Mucosa of stomach (tissue), 1 donor: Measurements from ENCODE around the gene CCDC33.

ENCODE experiments used
- H3K27me3 ChIP-seq: one replicate; pipeline ENCODE4 v1.7.0; 2013; ENCODE audit warnings: mild to moderate bottlenecking, low read length; ENCODE audit not compliant: control insufficient read depth, insufficient read depth
- H3K36me3 ChIP-seq: one replicate; pipeline ENCODE4 v1.7.0; 2013; ENCODE audit warnings: low read length; ENCODE audit not compliant: control insufficient read depth, insufficient read depth
- H3K4me1 ChIP-seq: one replicate; pipeline ENCODE4 v1.7.0; 2013; ENCODE audit warnings: mild to moderate bottlenecking, low read length; ENCODE audit not compliant: control insufficient read depth, insufficient read depth
- H3K4me3 ChIP-seq: one replicate; pipeline ENCODE4 v1.7.0; 2013; ENCODE audit warnings: low read length
- H3K9ac ChIP-seq: one replicate; pipeline ENCODE4 v1.7.0; 2013; ENCODE audit warnings: mild to moderate bottlenecking, low read length, moderate library complexity
- H3K9me3 ChIP-seq: one replicate; pipeline ENCODE4 v1.7.0; 2013; ENCODE audit warnings: mild to moderate bottlenecking, low read length, moderate library complexity; ENCODE audit not compliant: control insufficient read depth
- donor health status: Pancreatic carcinoma.

The CCDC33 gene

DNA sequence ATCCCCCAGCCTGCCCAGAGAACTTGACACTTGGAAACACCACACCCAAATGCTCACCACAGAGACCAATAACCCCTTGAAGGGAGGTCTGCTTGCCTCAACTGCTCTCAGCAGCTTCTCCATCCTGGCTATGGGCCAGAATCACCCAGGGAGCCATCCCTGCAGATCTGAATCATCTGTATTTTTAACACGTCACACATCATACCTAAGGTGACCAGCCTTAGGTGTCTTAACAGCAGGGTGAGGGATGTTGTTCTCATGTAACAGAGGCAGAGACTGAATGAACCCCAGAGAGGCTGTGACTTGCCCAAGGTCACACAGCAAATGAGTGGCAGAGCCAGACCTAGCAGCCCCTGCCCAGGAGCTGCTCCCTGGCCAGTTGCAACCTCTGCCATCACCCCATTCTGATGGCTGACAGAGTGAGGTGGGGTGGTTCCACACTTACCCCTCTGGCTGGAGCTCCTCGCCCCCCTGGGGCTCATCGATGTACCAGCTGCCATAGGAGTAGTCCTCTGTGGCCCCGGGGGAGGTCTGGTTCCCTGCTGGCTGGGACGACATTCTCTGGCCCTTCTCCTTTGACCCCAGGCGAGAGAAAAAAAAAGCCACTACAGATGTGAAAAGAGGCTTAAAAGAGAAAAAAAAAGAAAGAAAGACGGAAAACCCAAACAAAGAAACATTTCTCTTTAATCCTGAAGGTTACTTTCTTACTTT lies 34.3 kb upstream of the CCDC33 start:
- Histone ChIP-seq H3K4me1 (peaks cover 11% of the 10 kb centered on the region), H3K9me3 (no peaks in the 10 kb centered on the region), H3K9ac (no peak overlapping the region), H3K36me3 (no peaks in the 10 kb centered on the region), H3K27me3 (peaks cover 29% of the 10 kb centered on the region), H3K4me3 (no peak overlapping the region)

GRCh38 chr15:74202452-74203401 lies 33.4 kb upstream of the CCDC33 start, which contains the start of gene STRA6:
Gene STRA6 (minus strand): TSS chr15:74202787. CDS start chr15:74202267, 520 bp downstream.
- Histone ChIP-seq H3K9me3 (no peaks in the 10 kb centered on the region), H3K9ac (no peak within 1 kb of the TSS), H3K27me3 (peaks cover 35% of the 10 kb centered on the region), H3K4me3 (no peak within 1 kb of the TSS), H3K36me3 (no peaks in the 10 kb centered on the region), H3K4me1 (peaks cover 11% of the 10 kb centered on the region)

GRCh38 chr15:74203914-74204431 lies 32.2 kb upstream of the CCDC33 start:
- H3K9ac ChIP-seq: no peak overlapping the region
- H3K9me3 ChIP-seq: no peaks in the 10 kb centered on the region
- H3K4me1 ChIP-seq: peaks cover 14% of the 10 kb centered on the region
- H3K4me3 ChIP-seq: no peak overlapping the region
- H3K36me3 ChIP-seq: no peaks in the 10 kb centered on the region
- H3K27me3 ChIP-seq: peaks cover 48% of the 10 kb centered on the region

- H3K9ac ChIP-seq: no peak overlapping the region
- H3K4me1 ChIP-seq: peaks cover 27% of the 10 kb centered on the region
- no peaks in the 10 kb centered on the region for H3K9me3 ChIP-seq
- H3K27me3 ChIP-seq: peaks cover 55% of the 10 kb centered on the region
- H3K4me3 ChIP-seq: no peak overlapping the region
- no peaks in the 10 kb centered on the region for H3K36me3 ChIP-seq
Observed at GRCh38 chr15:74205582-74205947, 30.6 kb upstream of the CCDC33 start.

DNA sequence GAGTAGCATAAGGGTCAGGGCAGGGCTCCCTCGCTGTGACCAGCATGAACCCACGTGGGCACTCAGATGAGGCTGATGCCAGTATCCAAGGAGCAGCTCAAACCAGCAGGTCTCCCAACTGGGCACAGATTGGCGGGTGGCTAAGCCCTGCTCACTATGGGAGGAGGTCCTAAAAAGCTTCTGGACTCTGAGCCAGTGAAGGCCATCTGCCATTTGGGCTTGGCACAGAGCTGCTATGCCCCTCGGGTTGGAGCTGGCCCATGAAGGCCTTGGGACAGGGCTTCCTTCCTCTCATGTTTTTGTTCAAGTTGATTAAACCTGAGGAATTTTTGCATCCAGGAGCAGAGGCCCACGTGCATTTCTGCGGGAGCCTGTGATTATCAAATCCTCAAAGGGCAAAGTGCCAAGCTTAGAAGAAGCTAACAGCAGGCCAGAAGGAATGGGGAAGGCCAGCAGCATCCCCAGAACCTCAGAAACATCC lies 29.3 kb upstream of the CCDC33 start:
- H3K27me3 ChIP-seq: peaks cover 53% of the 10 kb centered on the region
- no peaks in the 10 kb centered on the region for H3K36me3 ChIP-seq
- no peak overlapping the region for H3K9ac ChIP-seq
- H3K4me1 ChIP-seq: peaks cover 32% of the 10 kb centered on the region
- no peaks in the 10 kb centered on the region for H3K9me3 ChIP-seq
- no peak overlapping the region for H3K4me3 ChIP-seq

DNA sequence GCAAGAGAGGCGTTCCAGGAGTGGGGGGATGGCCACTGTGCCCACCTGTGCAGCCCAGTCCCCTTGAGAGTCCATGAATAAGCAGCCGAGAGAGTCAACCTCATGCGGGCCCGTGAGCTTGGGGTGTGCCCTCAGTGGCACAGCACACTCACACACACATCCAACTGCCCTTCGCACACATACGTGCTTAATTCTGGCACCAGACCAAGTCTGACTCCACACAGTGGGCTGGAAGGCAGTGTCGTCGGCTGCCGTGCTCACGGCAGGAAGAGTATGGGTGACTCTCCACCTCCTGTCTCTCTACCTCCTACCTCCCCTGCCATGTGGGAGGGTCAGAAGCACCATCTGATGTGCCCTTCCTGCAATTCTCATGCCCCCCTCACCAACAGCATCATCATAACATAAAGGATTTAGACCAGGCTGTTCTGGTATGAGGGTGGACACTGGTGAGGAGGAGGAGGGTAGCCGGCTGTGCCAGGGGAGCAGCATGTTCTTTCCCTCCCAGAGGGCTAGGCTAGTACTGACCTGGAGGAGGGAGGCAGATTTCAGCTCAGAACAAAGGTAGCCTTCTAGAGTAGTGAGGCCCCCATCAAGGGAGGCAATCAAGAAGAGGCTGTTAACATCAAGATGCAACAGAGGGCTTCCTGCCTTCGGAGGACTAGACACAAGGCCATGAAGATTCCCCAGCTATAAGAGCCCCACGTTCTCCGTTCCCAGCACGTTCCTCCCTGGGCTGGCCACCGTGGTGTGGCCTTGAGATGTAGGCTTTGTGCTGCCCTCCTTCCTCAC lies 28.3 kb upstream of the CCDC33 start:
- no peaks in the 10 kb centered on the region for H3K36me3 ChIP-seq
- H3K9ac ChIP-seq: no peak overlapping the region
- peaks cover 46% of the 10 kb centered on the region for H3K27me3 ChIP-seq
- no peaks in the 10 kb centered on the region for H3K9me3 ChIP-seq
- H3K4me3 ChIP-seq: no peak overlapping the region
- H3K4me1 ChIP-seq: peaks cover 26% of the 10 kb centered on the region

- H3K4me1 ChIP-seq: peaks cover 21% of the 10 kb centered on the region
- no peaks in the 10 kb centered on the region for H3K36me3 ChIP-seq
- peaks cover 39% of the 10 kb centered on the region for H3K27me3 ChIP-seq
- H3K9ac ChIP-seq: no peak overlapping the region
- no peaks in the 10 kb centered on the region for H3K9me3 ChIP-seq
- H3K4me3 ChIP-seq: no peak overlapping the region
Observed at GRCh38 chr15:74208496-74208895, 27.6 kb upstream of the CCDC33 start.

GRCh38 chr15:74208901-74209559 lies 27.1 kb upstream of the CCDC33 start:
- peaks cover 21% of the 10 kb centered on the region for H3K4me1 ChIP-seq

DNA sequence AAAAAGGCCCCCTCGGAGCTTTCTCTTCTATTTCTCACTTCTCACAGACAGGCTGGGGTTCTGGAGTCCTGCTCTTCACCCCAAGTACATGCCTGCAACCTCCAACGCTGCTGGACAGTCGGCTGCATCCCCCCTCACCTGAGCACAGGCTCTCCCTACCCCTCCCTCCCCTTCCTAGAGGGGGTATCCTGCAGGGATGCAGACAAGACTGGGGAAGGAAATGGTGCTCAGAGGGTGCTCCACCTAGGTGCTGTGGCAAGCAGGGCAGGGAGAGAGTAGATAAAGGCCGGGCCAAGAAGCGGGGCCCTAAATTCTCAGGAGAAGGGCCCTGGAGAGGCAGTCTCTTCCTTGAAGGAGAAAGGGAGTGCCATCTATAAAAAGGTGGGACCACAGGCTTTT lies 26.6 kb upstream of the CCDC33 start:
- Histone ChIP-seq H3K4me1 (peaks cover 21% of the 10 kb centered on the region), H3K36me3 (no peaks in the 10 kb centered on the region)

More at GRCh38 chr15:74208901-74209559, 27.1 kb upstream of the CCDC33 start:
- Histone ChIP-seq H3K36me3 (no peaks in the 10 kb centered on the region), H3K9me3 (no peaks in the 10 kb centered on the region), H3K9ac (no peak overlapping the region), H3K4me3 (no peak overlapping the region), H3K27me3 (peaks cover 36% of the 10 kb centered on the region)

GRCh38 chr15:74209997-74210671 lies 26.0 kb upstream of the CCDC33 start:
- no peaks in the 10 kb centered on the region for H3K9me3 ChIP-seq
- no peaks in the 10 kb centered on the region for H3K36me3 ChIP-seq
- peaks cover 36% of the 10 kb centered on the region for H3K27me3 ChIP-seq
- no peak overlapping the region for H3K9ac ChIP-seq
- no peak overlapping the region for H3K4me3 ChIP-seq
- H3K4me1 ChIP-seq: peaks cover 21% of the 10 kb centered on the region

More for the DNA sequence above, 26.6 kb upstream of the CCDC33 start:
- Histone ChIP-seq H3K27me3 (peaks cover 36% of the 10 kb centered on the region), H3K4me3 (no peak overlapping the region), H3K9me3 (no peaks in the 10 kb centered on the region), H3K9ac (no peak overlapping the region)

DNA sequence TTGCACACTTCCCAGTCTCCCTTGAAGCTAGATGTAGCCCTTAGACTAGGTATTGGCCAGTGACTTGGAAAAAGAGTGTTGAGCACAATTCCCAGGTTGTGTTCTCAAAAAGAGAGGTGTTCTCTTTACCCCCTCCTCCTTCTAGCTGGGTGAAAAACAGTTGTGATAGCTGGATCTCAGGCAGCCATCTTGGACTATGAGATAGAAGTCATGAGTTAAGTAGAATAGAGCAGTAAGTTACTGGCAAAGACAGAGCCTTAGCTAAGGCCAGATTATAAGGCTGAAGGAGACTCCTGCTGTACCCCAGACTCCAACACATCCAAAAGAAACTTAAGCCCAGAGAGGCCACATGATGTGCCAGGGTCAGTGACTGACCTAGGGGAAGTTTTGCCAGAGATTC lies 25.4 kb upstream of the CCDC33 start:
- Histone ChIP-seq H3K4me3 (no peak overlapping the region), H3K4me1 (peaks cover 24% of the 10 kb centered on the region), H3K9me3 (no peaks in the 10 kb centered on the region), H3K27me3 (peaks cover 35% of the 10 kb centered on the region), H3K36me3 (no peaks in the 10 kb centered on the region), H3K9ac (no peak overlapping the region)
